DND-41 (cell line): ENCODE data around the gene WNK1.

Source experiments
- EZH2 ChIP-seq: IDR thresholded peaks from 3 replicates; pipeline ENCODE4 v1.6.1; 2012; ENCODE audit warnings: borderline replicate concordance, low read depth, mild to moderate bottlenecking, moderate library complexity, low read length, inconsistent platforms; ENCODE audit not compliant: severe bottlenecking
- TF ChIP-seq, protein P1 (sequence below): IDR thresholded peaks from 2 replicates; pipeline ENCODE4 v1.5.1; 2012; ENCODE audit warnings: borderline replicate concordance, low read length, moderate library complexity, mild to moderate bottlenecking; ENCODE audit not compliant: poor library complexity, severe bottlenecking; ENCODE audit errors: extremely low read depth

DNA sequence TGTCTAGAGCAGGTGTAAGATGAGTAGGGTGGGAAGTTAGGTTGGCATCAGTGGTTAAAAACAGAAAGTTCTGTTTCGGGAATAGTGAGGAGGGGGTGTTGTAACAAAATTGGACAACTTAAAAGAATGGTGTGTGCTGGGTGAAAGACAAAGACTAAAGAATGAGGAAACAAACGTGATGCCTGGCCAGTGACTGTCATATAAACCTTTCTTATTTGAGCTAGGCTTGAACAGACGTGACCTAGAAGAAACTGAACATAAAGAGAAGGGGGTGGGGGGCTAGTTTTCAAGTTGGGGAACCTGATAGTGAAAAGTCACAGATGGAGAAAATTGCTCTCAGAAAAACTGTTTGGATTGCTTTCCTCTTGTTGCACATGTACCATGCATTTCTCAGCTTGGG lies 157.5 kb downstream of the WNK1 start:
- TF ChIP-seq, protein P1, sequence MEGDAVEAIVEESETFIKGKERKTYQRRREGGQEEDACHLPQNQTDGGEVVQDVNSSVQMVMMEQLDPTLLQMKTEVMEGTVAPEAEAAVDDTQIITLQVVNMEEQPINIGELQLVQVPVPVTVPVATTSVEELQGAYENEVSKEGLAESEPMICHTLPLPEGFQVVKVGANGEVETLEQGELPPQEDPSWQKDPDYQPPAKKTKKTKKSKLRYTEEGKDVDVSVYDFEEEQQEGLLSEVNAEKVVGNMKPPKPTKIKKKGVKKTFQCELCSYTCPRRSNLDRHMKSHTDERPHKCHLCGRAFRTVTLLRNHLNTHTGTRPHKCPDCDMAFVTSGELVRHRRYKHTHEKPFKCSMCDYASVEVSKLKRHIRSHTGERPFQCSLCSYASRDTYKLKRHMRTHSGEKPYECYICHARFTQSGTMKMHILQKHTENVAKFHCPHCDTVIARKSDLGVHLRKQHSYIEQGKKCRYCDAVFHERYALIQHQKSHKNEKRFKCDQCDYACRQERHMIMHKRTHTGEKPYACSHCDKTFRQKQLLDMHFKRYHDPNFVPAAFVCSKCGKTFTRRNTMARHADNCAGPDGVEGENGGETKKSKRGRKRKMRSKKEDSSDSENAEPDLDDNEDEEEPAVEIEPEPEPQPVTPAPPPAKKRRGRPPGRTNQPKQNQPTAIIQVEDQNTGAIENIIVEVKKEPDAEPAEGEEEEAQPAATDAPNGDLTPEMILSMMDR = no peak
- TF ChIP-seq EZH2 = no peak
